Measurements from ENCODE around the gene PPM1A. TPM values are rescaled to one million over a fixed set of nuclear protein-coding genes. Genes with fewer than 3 reads are reported as not detected.

The PPM1A gene
- total and polyA plus RNA-seq, 9 of the 15 experiments (the other 6 are each of a cell fraction or from before 2014, with no cell fraction given) = 5.5 to 23.9 (median 15.2) TPM

DNA sequence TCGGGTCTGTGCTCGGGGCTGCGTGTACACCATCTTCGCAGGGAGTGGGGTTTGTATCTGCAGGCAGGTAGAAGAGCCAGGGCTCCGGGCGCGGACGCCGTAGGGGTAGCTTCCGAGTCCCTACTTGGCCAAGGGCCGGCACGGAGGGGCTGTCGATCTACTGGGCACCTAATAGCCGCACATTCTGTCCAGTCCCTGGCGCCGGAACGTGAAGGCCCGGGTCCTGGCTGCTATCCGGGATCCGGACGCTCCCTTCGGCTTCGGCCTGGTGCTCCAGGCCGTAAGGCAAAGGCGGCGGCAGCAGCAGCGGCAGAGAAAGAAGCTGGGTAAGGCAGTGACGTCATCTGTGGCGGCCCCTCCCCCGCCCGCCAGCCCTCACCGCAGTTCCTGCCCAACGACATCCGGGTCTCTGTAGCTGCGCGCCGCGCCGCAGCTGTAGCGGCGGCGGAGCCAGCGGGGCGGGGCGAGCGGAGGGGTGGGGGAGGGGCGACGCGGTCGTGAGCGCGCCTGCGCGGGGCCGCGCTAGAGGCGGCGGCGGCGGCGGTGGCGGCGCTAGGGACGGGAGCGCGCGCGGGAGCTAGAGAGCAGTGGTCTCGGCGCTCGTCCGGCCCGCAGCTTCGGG, at the start of gene PPM1A (continued):
- TF ChIP-seq KAT7 (CRISPR knock-in tag; IDR thresholded peaks at IDR 0.05; ENCODE audit: borderline replicate concordance) (0 out of 2 replicates have a peak, but pooled peaks have one; percentile 30), BRF1 (IDR thresholded peaks at IDR 0.05; ENCODE audit: borderline replicate concordance, extremely low read depth, insufficient read length) (no peak)

- Histone ChIP-seq H2AFZ (ENCODE audit: low read depth, low read length) (no peak overlapping the region), H3K9me3 (replicated peaks; ENCODE audit: control insufficient read depth, insufficient read depth, low read depth, low read length) (peaks cover 3% of the 10 kb centered on the region; the same call in 1 of the 2 replicates), H3K27me3 (ENCODE audit: control insufficient read depth in 2 of 2, insufficient read depth in 2 of 2, low read length in 2 of 2) (no peaks in the 10 kb centered on the region), H3K4me3 (no peak overlapping the region), H3K4me1 (replicated peaks in 1 of 2; ENCODE audit: control insufficient read depth in 2 of 2, insufficient read depth in 2 of 2, low read length in 2 of 2) (peaks cover 0 to 3% of the 10 kb centered on the region in 2 experiments; a peak in 2 of 5 replicates), H3K27ac (ENCODE audit: extremely low read depth, low read depth, low read length) (no peak overlapping the region), H4K20me1 (replicated peaks; ENCODE audit: control insufficient read depth, insufficient read depth, low read length) (no peaks in the 10 kb centered on the region), H3K4me2 (ENCODE audit: insufficient read depth, low read length) (no peak overlapping the region), H3K9ac (ENCODE audit: insufficient read depth in 1 of 2, low read depth in 2 of 2, low read length in 2 of 2) (no peak overlapping the region), H3K79me2 (ENCODE audit: control insufficient read depth, insufficient read depth, low read length) (no peaks in the 10 kb centered on the region), H3K36me3 (ENCODE audit: control insufficient read depth, insufficient read depth, low read length) (no peaks in the 10 kb centered on the region), H3K9me1 (ENCODE audit: control insufficient read depth, insufficient read depth, low read length) (no peaks in the 10 kb centered on the region)
- ATAC-seq (no peak), FAIRE-seq (no peak), DNase-seq (ENCODE audit: extremely low read depth in 1 of 4, low spot score in 3 of 4) (no peak)
- intact Hi-C loops (cut with micrococcal nuclease) (loop anchor here (5.0 kb wide), 1 partner anchor 288 kb away; the partner anchor contains the start of gene C14orf39), in situ Hi-C loops (cut with MboI) (no loop called here)
- no peak for TF ChIP-seq POLR2AphosphoS2 (IDR thresholded peaks at IDR 0.05; ENCODE audit: low read length)
- peak; percentile 83 for TF ChIP-seq TRIM28 (IDR thresholded peaks at IDR 0.05)
- no peak for TF ChIP-seq ZBTB1 (CRISPR knock-in tag; IDR thresholded peaks at IDR 0.05; ENCODE audit: borderline replicate concordance, low read depth)
- TF ChIP-seq ZC3H8 (IDR thresholded peaks at IDR 0.05) = no peak
- peak in 1 of 2 experiments; percentile 75; a peak in 2 of 3 replicates for TF ChIP-seq CBX3 (IDR thresholded peaks at IDR 0.05; ENCODE audit: borderline replicate concordance in 1 of 2, low read length in 2 of 2)
- TF ChIP-seq, protein P1, sequence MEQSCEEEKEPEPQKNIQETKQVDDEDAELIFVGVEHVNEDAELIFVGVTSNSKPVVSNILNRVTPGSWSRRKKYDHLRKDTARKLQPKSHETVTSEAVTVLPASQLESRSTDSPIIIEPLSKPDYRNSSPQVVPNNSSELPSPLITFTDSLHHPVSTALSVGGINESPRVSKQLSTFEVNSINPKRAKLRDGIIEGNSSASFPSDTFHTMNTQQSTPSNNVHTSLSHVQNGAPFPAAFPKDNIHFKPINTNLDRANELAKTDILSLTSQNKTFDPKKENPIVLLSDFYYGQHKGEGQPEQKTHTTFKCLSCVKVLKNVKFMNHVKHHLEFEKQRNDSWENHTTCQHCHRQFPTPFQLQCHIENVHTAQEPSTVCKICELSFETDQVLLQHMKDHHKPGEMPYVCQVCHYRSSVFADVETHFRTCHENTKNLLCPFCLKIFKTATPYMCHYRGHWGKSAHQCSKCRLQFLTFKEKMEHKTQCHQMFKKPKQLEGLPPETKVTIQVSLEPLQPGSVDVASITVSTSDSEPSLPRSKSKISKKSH (CRISPR knock-in tag; IDR thresholded peaks at IDR 0.05) = 0 out of 2 replicates have a peak, but pooled peaks have one; percentile 40
- TF ChIP-seq, protein P2, sequence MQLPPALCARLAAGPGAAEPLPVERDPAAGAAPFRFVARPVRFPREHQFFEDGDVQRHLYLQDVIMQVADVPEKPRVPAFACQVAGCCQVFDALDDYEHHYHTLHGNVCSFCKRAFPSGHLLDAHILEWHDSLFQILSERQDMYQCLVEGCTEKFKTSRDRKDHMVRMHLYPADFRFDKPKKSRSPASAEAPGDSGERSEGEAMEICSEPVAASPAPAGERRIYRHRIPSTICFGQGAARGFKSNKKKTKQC (CRISPR knock-in tag; IDR thresholded peaks at IDR 0.05) = no peak
- TF ChIP-seq, protein P3, sequence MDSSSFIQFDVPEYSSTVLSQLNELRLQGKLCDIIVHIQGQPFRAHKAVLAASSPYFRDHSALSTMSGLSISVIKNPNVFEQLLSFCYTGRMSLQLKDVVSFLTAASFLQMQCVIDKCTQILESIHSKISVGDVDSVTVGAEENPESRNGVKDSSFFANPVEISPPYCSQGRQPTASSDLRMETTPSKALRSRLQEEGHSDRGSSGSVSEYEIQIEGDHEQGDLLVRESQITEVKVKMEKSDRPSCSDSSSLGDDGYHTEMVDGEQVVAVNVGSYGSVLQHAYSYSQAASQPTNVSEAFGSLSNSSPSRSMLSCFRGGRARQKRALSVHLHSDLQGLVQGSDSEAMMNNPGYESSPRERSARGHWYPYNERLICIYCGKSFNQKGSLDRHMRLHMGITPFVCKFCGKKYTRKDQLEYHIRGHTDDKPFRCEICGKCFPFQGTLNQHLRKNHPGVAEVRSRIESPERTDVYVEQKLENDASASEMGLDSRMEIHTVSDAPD (CRISPR knock-in tag; IDR thresholded peaks at IDR 0.05) = no peak
- TF ChIP-seq SREBF2 (CRISPR knock-in tag; IDR thresholded peaks at IDR 0.05) = no peak
- TF ChIP-seq ZNF280A (IDR thresholded peaks at IDR 0.05; ENCODE audit: low read depth, partially characterized antibody) = peak; percentile 24
- no peak for TF ChIP-seq RBM14 (IDR thresholded peaks at IDR 0.05; ENCODE audit: borderline replicate concordance, insufficient read depth, low read depth, low read length)
- TF ChIP-seq ETV1 (tag; conservative IDR thresholded peaks at IDR 0.05; ENCODE audit: low read depth) = no peak
- TF ChIP-seq ZNF561 (CRISPR knock-in tag; conservative IDR thresholded peaks at IDR 0.05) = no peak
- ChIA-PET POLR2A (no interaction called here), CTCF (ENCODE audit: low intra/inter-chr PET ratio) (no interaction called here)
- no TSS peak for BruUV-seq (replicated peaks)
Observed at GRCh38 chr14:60199321-60199720, 49.7 kb upstream of the PPM1A start.

Data from K562 (cell line).